Endothelial cell of umbilical vein (primary cell): Measurements from ENCODE around the gene TRAF3. TPM values are rescaled to one million over a fixed set of nuclear protein-coding genes. Genes with fewer than 3 reads are reported as not detected.

Experiments used
- BruUV-seq: library from RNA; stranded (reverse); fragments of 400-500 nt; replicated peaks from 2 replicates; lab custom pipeline; 2021; lab: Mats Ljungman, UMichigan
- CTCF ChIA-PET: fragments of 300-600, 350-600 bp; sonication (Branson Sonifier 250); formaldehyde crosslinking; loops from one replicate; lab custom pipeline; 2021; ENCODE audit warnings: antibody characterized with exemption, inconsistent platforms; lab: Charles Lee
- POLR2A ChIA-PET: fragments of 300-600, 350-600 bp; sonication (Branson Sonifier 250); formaldehyde crosslinking; loops from one replicate; lab custom pipeline; 2021; ENCODE audit warnings: antibody characterized with exemption, inconsistent platforms; lab: Charles Lee
- DNase-seq: peaks from one replicate; pipeline ENCODE4 v3.0.0-alpha.2; 2011; ENCODE audit warnings: low read depth, low spot score
- FAIRE-seq: peaks from 2 replicates; lab custom pipeline; 2011; peaks lifted over from hg19 to GRCh38; lab: Jason Lieb, UNC
- H2AFZ ChIP-seq: 2 replicates; pipeline ENCODE4 v1.6.0; 2012; ENCODE audit warnings: low read depth, low read length, control low read depth, inconsistent platforms
- H3K27ac ChIP-seq: 2 replicates; pipeline ENCODE4 v1.5.1; 2011; ENCODE audit warnings: low read depth, mild to moderate bottlenecking, control low read depth, low read length, moderate library complexity; ENCODE audit not compliant: insufficient read depth
- H3K27me3 ChIP-seq, 2 experiments: 2 replicates each; pipeline versions ENCODE4 v1.6.0 to v1.6.1; 2011; ENCODE audit warnings: low read length in 2 of 2, mixed read lengths in 1 of 2; ENCODE audit not compliant: control insufficient read depth in 2 of 2, insufficient read depth in 2 of 2
- H3K36me3 ChIP-seq, 2 experiments: 2 replicates in 1 of 2; 3 replicates in 1 of 2; pipeline ENCODE4 v1.5.1; 2011; ENCODE audit warnings: low read length in 2 of 2, mild to moderate bottlenecking in 1 of 2, moderate library complexity in 1 of 2; ENCODE audit not compliant: control insufficient read depth in 2 of 2, insufficient read depth in 2 of 2; ENCODE audit errors: extremely low read depth in 1 of 2
- H3K4me1 ChIP-seq: 3 replicates; pipeline ENCODE4 v1.5.1; 2011; ENCODE audit warnings: mild to moderate bottlenecking, low read length; ENCODE audit not compliant: control insufficient read depth, insufficient read depth; ENCODE audit errors: extremely low read depth
- H3K4me2 ChIP-seq: 2 replicates; pipeline ENCODE4 v1.6.1; 2011; ENCODE audit warnings: low read length, control low read depth, mixed read lengths; ENCODE audit not compliant: insufficient read depth
- H3K4me3 ChIP-seq, 3 experiments: fragments of 200-600 bp in 1 of 3; sonication (generic), shearing (Covaris generic) in 1 of 3; replicated peaks in 1 of 3; 2 replicates each; pipeline ENCODE4 v1.5.1; 2011 to 2016; ENCODE audit warnings: control low read depth in 3 of 3, low read length in 3 of 3, mild to moderate bottlenecking in 2 of 3, inconsistent platforms in 1 of 3, low read depth in 1 of 3, moderate library complexity in 1 of 3; ENCODE audit not compliant: insufficient read depth in 1 of 3
- H3K79me2 ChIP-seq: 2 replicates; pipeline ENCODE4 v1.6.0; 2012; ENCODE audit warnings: low read length, inconsistent platforms; ENCODE audit not compliant: control insufficient read depth, insufficient read depth
- H3K9ac ChIP-seq: replicated peaks from 2 replicates; pipeline ENCODE3; 2011; ENCODE audit warnings: low read length, control low read depth; ENCODE audit not compliant: insufficient read depth; ENCODE audit errors: extremely low read depth
- H3K9me1 ChIP-seq: replicated peaks from 3 replicates; pipeline ENCODE4 v1.6.0; 2011; ENCODE audit warnings: mild to moderate bottlenecking, low read length; ENCODE audit not compliant: control insufficient read depth, insufficient read depth; ENCODE audit errors: extremely low read depth
- H3K9me3 ChIP-seq: replicated peaks from 2 replicates; pipeline ENCODE4 v1.5.1; 2012; ENCODE audit warnings: low read length, inconsistent platforms; ENCODE audit not compliant: control insufficient read depth, insufficient read depth
- H4K20me1 ChIP-seq: replicated peaks from 2 replicates; pipeline ENCODE3; 2011; ENCODE audit warnings: mild to moderate bottlenecking, low read length; ENCODE audit not compliant: control insufficient read depth, insufficient read depth; ENCODE audit errors: extremely low read depth
- EZH2 ChIP-seq: IDR thresholded peaks from 2 replicates; pipeline ENCODE4 v1.6.1; 2012; ENCODE audit warnings: borderline replicate concordance, low read depth, mild to moderate bottlenecking, moderate library complexity, low read length, inconsistent platforms; ENCODE audit not compliant: severe bottlenecking
- MAX ChIP-seq: IDR thresholded peaks from 2 replicates; pipeline ENCODE4 v1.6.1; 2011; ENCODE audit not compliant: insufficient read depth, insufficient read length
- POLR2A ChIP-seq: IDR thresholded peaks from 2 replicates; pipeline ENCODE4 v1.6.1; 2012; ENCODE audit warnings: low read depth, mild to moderate bottlenecking, control low read depth, low read length
- POLR2AphosphoS5 ChIP-seq: IDR thresholded peaks from 2 replicates; pipeline ENCODE4 v1.6.1; 2012; ENCODE audit warnings: low read depth, mild to moderate bottlenecking, control low read depth, low read length, moderate library complexity; ENCODE audit not compliant: insufficient read depth
- dilution Hi-C: fragments of 300-500 bp; cut with MboI; formaldehyde crosslinking; loops from one replicate; pipeline ENCODE4 v1.15.0; 2019; ENCODE audit warnings: low sequenced_read_pairs; ENCODE audit not compliant: extremely low pct_ligation_motif_present
- intact Hi-C: fragments of 100-400 bp; cut with micrococcal nuclease; formaldehyde crosslinking; loops from one replicate; pipeline ENCODE4 v1.10.0; 2022
- polyA plus RNA-seq, 4 experiments: library from polyadenylated mRNA; depleted of rRNA in 3 of 4; stranded (reverse) in 3 of 4; unstranded in 1 of 4; fragments of >200 nt; gene quantifications; 2 replicates each; pipeline versions ENCODE4 v1.2.1 to v1.2.3, GENCODE V29; 2011 to 2012; ENCODE audit warnings: missing spikeins in 1 of 4
- total RNA-seq: library from RNA; stranded (reverse); gene quantifications from 2 replicates; pipeline ENCODE4 v1.2.3, GENCODE V29; 2021
- TF ChIP-seq, protein P1 (sequence below), 2 donors: IDR thresholded peaks; 1 replicate in 1 of 2; 2 replicates in 1 of 2; pipeline ENCODE4 v1.5.1; 2011; ENCODE audit warnings: low read length in 2 of 2, mild to moderate bottlenecking in 2 of 2, moderate library complexity in 2 of 2, control low read depth in 1 of 2, inconsistent platforms in 1 of 2, low read depth in 1 of 2; ENCODE audit not compliant: insufficient read depth in 1 of 2; ENCODE audit errors: extremely low read depth in 1 of 2

Gene TRAF3
- total and polyA plus RNA-seq, 2 donors (not counting 3 experiments of a cell fraction or from before 2014, with no cell fraction given), result 14.4 to 27.6 TPM

GRCh38 chr14:102928412-102929240 lies 151.4 kb downstream of the TRAF3 start:
- Histone ChIP-seq H4K20me1 (no peaks in the 10 kb centered on the region), H3K4me1 (peaks cover 13% of the 10 kb centered on the region), H3K9ac (no peak overlapping the region), H3K79me2 (no peaks in the 10 kb centered on the region), H3K4me3 (peak overlapping the region in 1 of 3 experiments; percentile 17), H3K9me1 (no peaks in the 10 kb centered on the region), H3K4me2 (peak overlapping the region; percentile 46), H3K27ac (no peak overlapping the region), H2AFZ (peak overlapping the region; percentile 53), H3K27me3 (peaks cover 39 to 56% of the 10 kb centered on the region in 2 experiments), H3K36me3 (peaks cover under 1 to 9% of the 10 kb centered on the region in 2 experiments), H3K9me3 (no peaks in the 10 kb centered on the region)
- DNase-seq (peak; percentile 24), FAIRE-seq (no peak)
- POLR2A ChIA-PET, result no interaction called here
- BruUV-seq, result no TSS peak
- intact Hi-C loops, result no loop called here
- peak; percentile 21 for TF ChIP-seq POLR2AphosphoS5
- TF ChIP-seq POLR2A, result no peak
- TF ChIP-seq MAX, result no peak
- CTCF ChIA-PET, result interaction anchor here (1.0 to 1.3 kb wide), 2 partner anchors 153 to 233 kb away, joined by 3 to 4 read pairs; no protein-coding TSS in a partner anchor
- dilution Hi-C loops, result no loop called here

GRCh38 chr14:102929241-102930137 lies 152.2 kb downstream of the TRAF3 start:
- no TSS peak for BruUV-seq
- POLR2A ChIA-PET, result no interaction called here
- Histone ChIP-seq H3K9me3 (no peaks in the 10 kb centered on the region), H3K27me3 (peaks cover 31 to 47% of the 10 kb centered on the region in 2 experiments), H3K4me1 (peaks cover 13% of the 10 kb centered on the region), H3K36me3 (peaks cover 3 to 11% of the 10 kb centered on the region in 2 experiments), H3K9ac (no peak overlapping the region), H3K9me1 (no peaks in the 10 kb centered on the region), H3K27ac (no peak overlapping the region), H3K4me3 (peak overlapping the region in 1 of 3 experiments; percentile 9), H3K4me2 (no peak overlapping the region), H4K20me1 (no peaks in the 10 kb centered on the region), H3K79me2 (no peaks in the 10 kb centered on the region), H2AFZ (no peak overlapping the region)
- dilution Hi-C loops (no loop called here), intact Hi-C loops (no loop called here)
- TF ChIP-seq, protein P1, sequence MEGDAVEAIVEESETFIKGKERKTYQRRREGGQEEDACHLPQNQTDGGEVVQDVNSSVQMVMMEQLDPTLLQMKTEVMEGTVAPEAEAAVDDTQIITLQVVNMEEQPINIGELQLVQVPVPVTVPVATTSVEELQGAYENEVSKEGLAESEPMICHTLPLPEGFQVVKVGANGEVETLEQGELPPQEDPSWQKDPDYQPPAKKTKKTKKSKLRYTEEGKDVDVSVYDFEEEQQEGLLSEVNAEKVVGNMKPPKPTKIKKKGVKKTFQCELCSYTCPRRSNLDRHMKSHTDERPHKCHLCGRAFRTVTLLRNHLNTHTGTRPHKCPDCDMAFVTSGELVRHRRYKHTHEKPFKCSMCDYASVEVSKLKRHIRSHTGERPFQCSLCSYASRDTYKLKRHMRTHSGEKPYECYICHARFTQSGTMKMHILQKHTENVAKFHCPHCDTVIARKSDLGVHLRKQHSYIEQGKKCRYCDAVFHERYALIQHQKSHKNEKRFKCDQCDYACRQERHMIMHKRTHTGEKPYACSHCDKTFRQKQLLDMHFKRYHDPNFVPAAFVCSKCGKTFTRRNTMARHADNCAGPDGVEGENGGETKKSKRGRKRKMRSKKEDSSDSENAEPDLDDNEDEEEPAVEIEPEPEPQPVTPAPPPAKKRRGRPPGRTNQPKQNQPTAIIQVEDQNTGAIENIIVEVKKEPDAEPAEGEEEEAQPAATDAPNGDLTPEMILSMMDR (IDR thresholded peaks at IDR 0.05; ENCODE audit: extremely low read depth in 1 of 2, insufficient read depth in 1 of 2, low read depth in 1 of 2, low read length in 2 of 2), result no peak
- TF ChIP-seq EZH2, result peak; percentile 99
- CTCF ChIA-PET, result interaction anchor here (3.1 kb wide), 1 partner anchor 235 kb away, joined by 29 read pairs; no protein-coding TSS in a partner anchor
- DNase-seq (no peak), FAIRE-seq (no peak)
